ENCODE measurements around the gene SMAD4.

GRCh38 chr18:51006948-51007789 is 22.8 kb upstream of the SMAD4 start:
- TF ChIP-seq TAF1 (IDR thresholded peaks at IDR 0.05; ENCODE audit: borderline replicate concordance, low read depth, low read length) = no peak
- no peak for TF ChIP-seq POLR2A (IDR thresholded peaks at IDR 0.05; ENCODE audit: low read depth, low read length)
